Neuronal stem cell (in vitro differentiated cells): ENCODE results near the gene ADGRG4.

Experiments used
- DNase-seq: peaks from one replicate; pipeline ENCODE4 v3.0.0-alpha.2; 2013; ENCODE audit warnings: low spot score
- H2AFZ ChIP-seq: one replicate; pipeline ENCODE4 v1.6.1; 2013; ENCODE audit warnings: mild to moderate bottlenecking, low read length, inconsistent platforms
- H2AK5ac ChIP-seq: 2 replicates; pipeline ENCODE4 v1.6.1; 2013; ENCODE audit warnings: low read depth, mild to moderate bottlenecking, inconsistent platforms, low read length, moderate library complexity, mixed read lengths
- H2BK120ac ChIP-seq: 2 replicates; pipeline ENCODE4 v1.6.1; 2013; ENCODE audit warnings: low read depth, mild to moderate bottlenecking, inconsistent platforms, low read length, moderate library complexity, mixed read lengths
- H2BK12ac ChIP-seq: one replicate; pipeline ENCODE4 v1.6.1; 2013; ENCODE audit warnings: low read length, inconsistent platforms
- H2BK15ac ChIP-seq: 2 replicates; pipeline ENCODE4 v1.6.1; 2013; ENCODE audit warnings: mild to moderate bottlenecking, low read length, inconsistent platforms, mixed read lengths
- H2BK5ac ChIP-seq: one replicate; pipeline ENCODE4 v1.6.1; 2013; ENCODE audit warnings: inconsistent platforms, mild to moderate bottlenecking, low read length, moderate library complexity
- H3K14ac ChIP-seq: one replicate; pipeline ENCODE4 v1.6.1; 2013; ENCODE audit warnings: low read length, inconsistent platforms
- H3K18ac ChIP-seq: 2 replicates; pipeline ENCODE4 v1.6.1; 2013; ENCODE audit warnings: low read length, inconsistent platforms
- H3K23ac ChIP-seq: 2 replicates; pipeline ENCODE4 v1.6.1; 2013; ENCODE audit warnings: low read depth, mild to moderate bottlenecking, mixed read lengths, low read length, inconsistent platforms; ENCODE audit not compliant: poor library complexity
- H3K27ac ChIP-seq: replicated peaks from 3 replicates; pipeline ENCODE4 v1.5.1; 2013; ENCODE audit warnings: low read length, inconsistent platforms
- H3K27me3 ChIP-seq, 3 experiments: 2 replicates each; pipeline ENCODE4 v1.6.1; 2013; ENCODE audit warnings: low read length in 3 of 3, mild to moderate bottlenecking in 2 of 3, inconsistent platforms in 1 of 3, low read depth in 1 of 3, mixed read lengths in 1 of 3, moderate library complexity in 1 of 3; ENCODE audit not compliant: control insufficient read depth in 3 of 3, insufficient read depth in 3 of 3
- H3K36me3 ChIP-seq, 2 donors: replicated peaks in 1 of 2; 2 replicates each; pipeline ENCODE4 v1.6.1; 2013; ENCODE audit warnings: low read length in 2 of 2; ENCODE audit not compliant: control insufficient read depth in 2 of 2, insufficient read depth in 2 of 2
- H3K4ac ChIP-seq: 2 replicates; pipeline ENCODE4 v1.6.1; 2013; ENCODE audit warnings: inconsistent platforms, mild to moderate bottlenecking, low read length, moderate library complexity
- H3K4me1 ChIP-seq, 2 donors: 1 replicate in 1 of 2; 2 replicates in 1 of 2; pipeline ENCODE4 v1.6.1; 2013; ENCODE audit warnings: low read length in 2 of 2, low read depth in 1 of 2; ENCODE audit not compliant: control insufficient read depth in 2 of 2, insufficient read depth in 1 of 2
- H3K4me2 ChIP-seq: one replicate; pipeline ENCODE4 v1.6.1; 2013; ENCODE audit warnings: mild to moderate bottlenecking, low read length, inconsistent platforms; ENCODE audit not compliant: insufficient read depth, poor library complexity, severe bottlenecking
- H3K4me3 ChIP-seq, 2 donors: 2 replicates each; pipeline ENCODE4 v1.5.1; 2013; ENCODE audit warnings: low read length in 2 of 2, mild to moderate bottlenecking in 2 of 2, inconsistent platforms in 1 of 2, moderate library complexity in 1 of 2
- H3K79me1 ChIP-seq: one replicate; pipeline ENCODE4 v1.6.1; 2013; ENCODE audit warnings: low read depth, mild to moderate bottlenecking, inconsistent platforms, low read length, moderate library complexity
- H3K9ac ChIP-seq: one replicate; pipeline ENCODE4 v1.6.1; 2013; ENCODE audit warnings: mild to moderate bottlenecking, low read depth, low read length, inconsistent platforms; ENCODE audit not compliant: poor library complexity
- H3K9me3 ChIP-seq, 2 donors: replicated peaks in 1 of 2; 2 replicates each; pipeline versions ENCODE3 to v1.6.1; 2013; ENCODE audit warnings: low read length in 2 of 2, mild to moderate bottlenecking in 2 of 2, inconsistent platforms in 1 of 2, low read depth in 1 of 2, mixed read lengths in 1 of 2, moderate library complexity in 1 of 2; ENCODE audit not compliant: control insufficient read depth in 2 of 2, insufficient read depth in 1 of 2
- H4K8ac ChIP-seq: one replicate; pipeline ENCODE4 v1.6.1; 2013; ENCODE audit warnings: low read depth, mild to moderate bottlenecking, inconsistent platforms, low read length, moderate library complexity
- H4K91ac ChIP-seq: one replicate; pipeline ENCODE4 v1.6.1; 2013; ENCODE audit warnings: low read length, low read depth, mild to moderate bottlenecking, inconsistent platforms; ENCODE audit not compliant: poor library complexity
- WGBS, 2 donors: extraction: QIAGEN DNeasy Blood & Tissue Kit; methylation state at CpG; one replicate each; pipeline ENCODE4 v1.1.7; 2013; ENCODE audit warnings: missing lambda C conversion rate in 2 of 2, mixed read lengths in 1 of 2; ENCODE audit not compliant: insufficient read length in 2 of 2, insufficient replicate concordance in 1 of 2; ENCODE audit errors: extremely low coverage in 2 of 2; 5-methylcytosine and 5-hydroxymethylcytosine counted together

Gene ADGRG4

GRCh38 chrX:136453114-136453513 lies 152.4 kb downstream of the ADGRG4 start:
- Histone ChIP-seq H3K36me3 (no peaks in the 10 kb centered on the region), H3K4ac (no peak overlapping the region), H3K79me1 (no peaks in the 10 kb centered on the region), H3K9ac (no peak overlapping the region), H2AK5ac (no peak overlapping the region), H3K27me3 (peaks cover 0 to 2% (median 0%) of the 10 kb centered on the region in 3 experiments), H4K91ac (no peak overlapping the region), H2BK5ac (no peak overlapping the region), H3K23ac (no peak overlapping the region), H3K18ac (no peak overlapping the region), H2AFZ (no peak overlapping the region), H2BK15ac (no peak overlapping the region), H3K27ac (no peak overlapping the region), H4K8ac (no peak overlapping the region), H3K4me1 (no peaks in the 10 kb centered on the region), H2BK120ac (no peak overlapping the region), H3K4me2 (no peak overlapping the region), H3K9me3 (no peaks in the 10 kb centered on the region), H3K14ac (no peak overlapping the region), H2BK12ac (no peak overlapping the region), H3K4me3 (no peak overlapping the region)
- WGBS, 2 donors, result no CpG with 5 or more reads among the region's 1 CpG
- no peak for DNase-seq

GRCh38 chrX:136453771-136454170 lies 153.0 kb downstream of the ADGRG4 start:
- H3K27me3 ChIP-seq, result peaks cover 0 to 7% (median 0%) of the 10 kb centered on the region in 3 experiments
- WGBS, 2 donors, result no CpG with 5 or more reads among the region's 1 CpG
- H2BK12ac ChIP-seq, result no peak overlapping the region
- H3K4me1 ChIP-seq, result no peaks in the 10 kb centered on the region
- no peak overlapping the region for H4K91ac ChIP-seq
- H3K14ac ChIP-seq, result no peak overlapping the region
- H2BK5ac ChIP-seq, result no peak overlapping the region
- H2AFZ ChIP-seq, result no peak overlapping the region
- no peak overlapping the region for H3K27ac ChIP-seq
- H3K9ac ChIP-seq, result no peak overlapping the region
- no peak overlapping the region for H3K23ac ChIP-seq
- H4K8ac ChIP-seq, result no peak overlapping the region
- no peaks in the 10 kb centered on the region for H3K36me3 ChIP-seq
- no peaks in the 10 kb centered on the region for H3K79me1 ChIP-seq
- H3K9me3 ChIP-seq, result no peaks in the 10 kb centered on the region
- no peak overlapping the region for H2BK120ac ChIP-seq
- H3K4me2 ChIP-seq, result no peak overlapping the region
- no peak overlapping the region for H2AK5ac ChIP-seq
- H3K4me3 ChIP-seq, result no peak overlapping the region
- H3K18ac ChIP-seq, result no peak overlapping the region
- no peak overlapping the region for H3K4ac ChIP-seq
- no peak overlapping the region for H2BK15ac ChIP-seq
- DNase-seq, result no peak

- Histone ChIP-seq H3K9ac (no peak overlapping the region), H4K8ac (no peak overlapping the region), H2BK5ac (no peak overlapping the region), H3K23ac (no peak overlapping the region), H2BK12ac (no peak overlapping the region), H3K36me3 (no peaks in the 10 kb centered on the region), H3K4me1 (no peaks in the 10 kb centered on the region), H3K14ac (no peak overlapping the region), H2BK120ac (no peak overlapping the region), H3K27ac (no peak overlapping the region), H3K4me3 (no peak overlapping the region), H2AFZ (no peak overlapping the region), H4K91ac (no peak overlapping the region), H3K9me3 (no peaks in the 10 kb centered on the region), H2AK5ac (no peak overlapping the region), H3K18ac (no peak overlapping the region), H3K27me3 (peaks cover 0 to 7% (median 0%) of the 10 kb centered on the region in 3 experiments), H3K79me1 (no peaks in the 10 kb centered on the region), H3K4ac (no peak overlapping the region), H2BK15ac (no peak overlapping the region), H3K4me2 (no peak overlapping the region)
- DNase-seq, result no peak
- no CpG with 5 or more reads among the region's 6 CpGs for WGBS, 2 donors
Measured at GRCh38 chrX:136456133-136456532, 155.4 kb downstream of the ADGRG4 start.

- H3K9ac ChIP-seq, result no peak overlapping the region
- no peak overlapping the region for H3K4ac ChIP-seq
- H4K8ac ChIP-seq, result no peak overlapping the region
- no peaks in the 10 kb centered on the region for H3K79me1 ChIP-seq
- H3K27me3 ChIP-seq, result peaks cover 0 to 7% (median 0%) of the 10 kb centered on the region in 3 experiments
- no peak overlapping the region for H3K14ac ChIP-seq
- no peak overlapping the region for H3K18ac ChIP-seq
- H2AK5ac ChIP-seq, result no peak overlapping the region
- WGBS, 2 donors, result no CpG with 5 or more reads among the region's 5 CpGs
- H2BK15ac ChIP-seq, result no peak overlapping the region
- no peak overlapping the region for H3K23ac ChIP-seq
- H2AFZ ChIP-seq, result no peak overlapping the region
- H2BK12ac ChIP-seq, result no peak overlapping the region
- H3K4me1 ChIP-seq, result no peaks in the 10 kb centered on the region
- no peaks in the 10 kb centered on the region for H3K36me3 ChIP-seq
- H3K4me3 ChIP-seq, result no peak overlapping the region
- no peak overlapping the region for H4K91ac ChIP-seq
- DNase-seq, result no peak
- H3K9me3 ChIP-seq, result no peaks in the 10 kb centered on the region
- H3K27ac ChIP-seq, result no peak overlapping the region
- H3K4me2 ChIP-seq, result no peak overlapping the region
- no peak overlapping the region for H2BK5ac ChIP-seq
- H2BK120ac ChIP-seq, result no peak overlapping the region
Measured at GRCh38 chrX:136457303-136457917, 156.6 kb downstream of the ADGRG4 start.
